BJ (cell line): ENCODE results near the gene PNPLA8. TPM values are rescaled to one million over a fixed set of nuclear protein-coding genes. Genes with fewer than 3 reads are reported as not detected.

ENCODE experiments used
- CTCF ChIA-PET: fragments of 350-600 bp; formaldehyde crosslinking; extraction: SDS; loops from one replicate; lab custom pipeline; 2021; ENCODE audit warnings: antibody characterized with exemption, inconsistent platforms; lab: Yijun Ruan, JAX
- POLR2A ChIA-PET: fragments of 300-600 bp; sonication (Branson Sonifier 250); formaldehyde crosslinking; extraction: SDS; loops from one replicate; lab custom pipeline; 2021; ENCODE audit warnings: antibody characterized with exemption; lab: Charles Lee
- DNase-seq: peaks from one replicate; pipeline ENCODE4 v3.0.0-alpha.2; 2011; ENCODE audit warnings: low read depth
- H3K27me3 ChIP-seq: 2 replicates; pipeline ENCODE4 v1.6.0; 2011; ENCODE audit warnings: low read length; ENCODE audit not compliant: control insufficient read depth, insufficient read depth
- H3K36me3 ChIP-seq: 2 replicates; pipeline ENCODE4 v1.5.1; 2011; ENCODE audit warnings: low read length; ENCODE audit not compliant: control insufficient read depth, insufficient read depth
- H3K4me3 ChIP-seq: 2 replicates; pipeline ENCODE4 v1.5.1; 2011; ENCODE audit warnings: low read depth, mild to moderate bottlenecking, control low read depth, low read length
- polyA plus RNA-seq: library from polyadenylated mRNA; depleted of rRNA; stranded (reverse); fragments of >200 nt; gene quantifications from 2 replicates; pipeline ENCODE4 v1.2.3, GENCODE V29; 2011
- TF ChIP-seq, protein P1 (sequence below): IDR thresholded peaks from 2 replicates; pipeline ENCODE4 v1.5.1; 2011; ENCODE audit warnings: low read depth, mild to moderate bottlenecking, control low read depth, inconsistent platforms, low read length, moderate library complexity; ENCODE audit not compliant: insufficient read depth

Gene PNPLA8
- polyA plus RNA-seq, 1 experiment: 7.8 TPM

DNA sequence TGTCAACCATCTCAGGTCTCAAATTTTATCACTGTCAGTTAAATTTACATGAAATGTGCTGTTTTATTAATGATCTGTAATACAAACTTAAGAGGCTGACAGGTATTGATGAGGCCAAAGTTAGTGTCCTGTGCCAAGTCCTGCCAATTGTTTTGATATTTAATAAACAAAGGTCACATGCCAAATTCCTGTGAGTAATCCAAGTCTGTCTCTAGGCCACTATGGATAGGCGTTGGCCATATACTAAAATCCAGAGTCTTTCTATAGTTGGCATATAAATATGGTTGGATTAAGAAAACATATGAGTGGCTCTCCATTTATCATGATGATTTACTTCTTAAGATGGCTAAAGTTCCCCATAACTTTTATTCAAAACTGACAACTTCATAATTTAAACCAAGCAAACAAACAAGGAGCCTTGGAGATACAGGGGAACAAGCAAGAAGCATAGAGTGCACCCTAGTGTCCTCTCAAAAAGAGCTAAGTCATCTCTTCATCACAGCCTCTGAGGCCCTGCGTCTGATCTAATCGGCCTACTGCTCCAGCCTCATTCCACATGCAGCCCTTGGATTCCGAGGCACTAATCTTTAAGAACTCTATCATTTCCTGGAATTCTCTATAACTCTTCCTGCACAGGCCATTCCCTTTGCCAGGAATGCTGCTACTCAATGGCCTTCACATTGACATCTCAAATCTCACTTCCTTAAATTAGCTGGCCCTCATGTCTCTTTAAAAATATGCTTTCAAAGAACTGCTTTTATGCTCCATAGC is 37.0 kb downstream of the PNPLA8 start:
- POLR2A ChIA-PET: no interaction called here
- Histone ChIP-seq H3K27me3 (no peaks in the 10 kb centered on the region), H3K4me3 (no peak overlapping the region), H3K36me3 (peaks cover 2% of the 10 kb centered on the region)
- TF ChIP-seq, protein P1, sequence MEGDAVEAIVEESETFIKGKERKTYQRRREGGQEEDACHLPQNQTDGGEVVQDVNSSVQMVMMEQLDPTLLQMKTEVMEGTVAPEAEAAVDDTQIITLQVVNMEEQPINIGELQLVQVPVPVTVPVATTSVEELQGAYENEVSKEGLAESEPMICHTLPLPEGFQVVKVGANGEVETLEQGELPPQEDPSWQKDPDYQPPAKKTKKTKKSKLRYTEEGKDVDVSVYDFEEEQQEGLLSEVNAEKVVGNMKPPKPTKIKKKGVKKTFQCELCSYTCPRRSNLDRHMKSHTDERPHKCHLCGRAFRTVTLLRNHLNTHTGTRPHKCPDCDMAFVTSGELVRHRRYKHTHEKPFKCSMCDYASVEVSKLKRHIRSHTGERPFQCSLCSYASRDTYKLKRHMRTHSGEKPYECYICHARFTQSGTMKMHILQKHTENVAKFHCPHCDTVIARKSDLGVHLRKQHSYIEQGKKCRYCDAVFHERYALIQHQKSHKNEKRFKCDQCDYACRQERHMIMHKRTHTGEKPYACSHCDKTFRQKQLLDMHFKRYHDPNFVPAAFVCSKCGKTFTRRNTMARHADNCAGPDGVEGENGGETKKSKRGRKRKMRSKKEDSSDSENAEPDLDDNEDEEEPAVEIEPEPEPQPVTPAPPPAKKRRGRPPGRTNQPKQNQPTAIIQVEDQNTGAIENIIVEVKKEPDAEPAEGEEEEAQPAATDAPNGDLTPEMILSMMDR: no peak
- DNase-seq: no peak
- CTCF ChIA-PET: interaction anchor here (0.9 to 3.2 kb wide), 2 partner anchors 8 to 14 kb away, joined by 3 to 16 read pairs; no protein-coding TSS in a partner anchor

DNA sequence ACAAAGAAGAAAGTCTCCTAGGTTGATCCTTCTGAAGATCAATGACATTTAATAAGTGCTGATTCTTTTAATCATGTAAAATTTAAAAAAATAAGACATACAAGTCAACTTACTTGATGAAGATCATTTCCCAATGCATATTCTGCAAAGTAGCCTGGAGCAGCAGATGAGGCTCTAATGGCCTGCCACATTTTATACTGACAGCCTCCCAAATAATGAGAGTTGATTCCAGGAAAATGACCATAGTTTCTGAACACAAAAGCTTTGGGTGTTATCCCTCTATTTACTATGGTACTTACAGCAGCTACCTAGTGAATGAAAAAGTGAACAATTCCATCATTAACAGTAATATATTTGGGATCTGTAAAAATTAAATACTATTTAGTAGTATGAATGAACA is 38.3 kb downstream of the PNPLA8 start:
- H3K4me3 ChIP-seq: no peak overlapping the region
- ChIA-PET POLR2A (no interaction called here), CTCF (interaction anchor here (3.2 kb wide), 1 partner anchor 10 kb away, joined by 16 read pairs; no protein-coding TSS in a partner anchor)
- no peaks in the 10 kb centered on the region for H3K27me3 ChIP-seq
- peaks cover 2% of the 10 kb centered on the region for H3K36me3 ChIP-seq
- no peak for DNase-seq
- TF ChIP-seq, protein P1: no peak

DNA sequence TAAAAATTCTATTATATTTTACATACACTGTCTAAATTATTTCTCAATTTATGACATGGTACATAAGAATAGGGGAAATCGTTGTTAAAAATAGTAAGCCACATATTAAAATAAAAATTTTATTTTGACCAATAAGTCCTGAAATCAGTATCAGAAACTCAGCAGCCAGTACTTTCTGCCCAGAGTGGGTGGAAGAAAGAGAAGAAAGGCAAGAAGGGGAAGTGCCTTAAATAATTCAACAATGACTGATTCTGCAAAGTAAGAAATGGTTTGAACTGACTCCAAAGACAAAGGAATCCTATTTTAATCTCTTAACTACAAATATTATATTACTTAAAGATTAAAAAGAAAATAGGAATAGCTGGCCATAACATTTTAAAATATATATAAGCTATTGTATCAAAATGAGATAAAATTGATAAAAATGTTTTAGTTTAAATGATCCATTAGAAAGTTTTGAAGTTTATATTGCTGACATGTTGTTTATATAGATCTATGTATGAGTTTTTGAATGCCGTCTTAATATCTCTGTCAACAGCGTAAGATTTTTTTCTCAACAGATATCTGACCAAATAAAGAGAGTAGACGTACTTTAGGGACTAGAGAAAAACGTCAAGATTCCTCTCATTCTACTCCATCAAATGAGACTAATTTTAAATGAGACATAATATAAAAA is 39.5 kb downstream of the PNPLA8 start:
- Histone ChIP-seq H3K36me3 (no peaks in the 10 kb centered on the region; the same call in 1 of the 2 replicates), H3K27me3 (no peaks in the 10 kb centered on the region), H3K4me3 (no peak overlapping the region)
- CTCF ChIA-PET: interaction anchor here (3.2 kb wide), 1 partner anchor 11 kb away, joined by 16 read pairs; no protein-coding TSS in a partner anchor
- POLR2A ChIA-PET: no interaction called here
- TF ChIP-seq, protein P1: no peak
- DNase-seq: no peak

DNA sequence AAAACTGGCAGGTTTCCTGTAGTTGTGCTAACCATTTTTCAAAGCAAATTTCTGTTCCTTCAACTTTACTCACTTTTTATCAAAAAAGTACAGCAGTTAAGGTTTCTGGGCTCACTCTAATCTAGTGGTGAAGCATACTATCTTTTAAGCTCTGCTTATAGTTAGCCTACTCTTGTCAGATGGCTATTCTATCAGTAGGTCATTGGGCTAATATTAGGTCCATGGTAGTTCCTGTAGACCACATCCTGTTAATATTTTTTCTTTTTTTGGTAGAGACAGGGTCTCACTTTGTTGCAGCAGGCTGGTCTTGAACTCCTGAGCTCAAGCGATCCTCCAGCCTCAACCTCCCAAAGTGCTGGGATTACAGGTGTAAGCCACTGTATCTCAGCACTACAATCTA is 41.8 kb downstream of the PNPLA8 start:
- POLR2A ChIA-PET: no interaction called here
- no peak for DNase-seq
- TF ChIP-seq, protein P1: no peak
- Histone ChIP-seq H3K4me3 (no peak overlapping the region), H3K27me3 (no peaks in the 10 kb centered on the region), H3K36me3 (no peaks in the 10 kb centered on the region)
- CTCF ChIA-PET: interaction anchor here (2.4 kb wide), 1 partner anchor 13 kb away, joined by 7 read pairs; no protein-coding TSS in a partner anchor

DNA sequence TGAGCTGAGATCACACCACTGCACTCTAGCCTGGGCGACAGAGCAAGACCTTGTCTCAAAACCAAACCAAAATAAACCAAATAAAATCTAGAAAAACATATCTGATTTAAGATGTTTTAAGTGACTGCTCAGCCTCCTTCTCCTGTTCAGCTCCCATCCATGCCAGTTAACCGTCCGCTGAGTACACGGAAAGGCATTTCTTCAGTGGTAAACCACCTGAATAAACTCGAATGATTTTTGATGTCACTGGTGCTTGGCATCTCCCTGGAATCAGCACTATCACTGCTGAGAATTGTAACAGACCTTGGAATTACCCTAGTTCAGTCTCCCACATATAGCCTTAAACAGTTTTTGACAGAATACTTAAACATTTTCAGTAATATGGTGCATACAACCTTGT is 45.6 kb downstream of the PNPLA8 start:
- no peak for DNase-seq
- H3K27me3 ChIP-seq: no peaks in the 10 kb centered on the region
- 0 out of 2 replicates have a peak, but pooled peaks cover 1% of the 10 kb centered on the region for H3K36me3 ChIP-seq
- POLR2A ChIA-PET: interaction anchor here (0.5 kb wide), 1 partner anchor 123 kb away, joined by 5 read pairs; no protein-coding TSS in a partner anchor
- CTCF ChIA-PET: interaction anchor here (0.6 kb wide), 1 partner anchor 17 kb away, joined by 3 read pairs; no protein-coding TSS in a partner anchor
- TF ChIP-seq, protein P1: no peak
- no peak overlapping the region for H3K4me3 ChIP-seq
